Adrenal gland (tissue), 5 donors: Measurements from ENCODE around the gene STEAP3.

Experiments used
- POLR2A ChIP-seq, 2 donors: fragments of 450-650 bp; IDR thresholded peaks; one replicate each; pipeline ENCODE4 v1.6.1; 2017; ENCODE audit warnings: antibody characterized with exemption in 2 of 2, mild to moderate bottlenecking in 2 of 2, moderate library complexity in 1 of 2
- TF ChIP-seq, protein P1 (sequence below), 6 experiments: fragments of 450-650 bp in 4 of 6; fragments of 200-600 bp in 2 of 6; sonication (generic) in 1 of 6; IDR thresholded peaks; 1 replicate in 5 of 6; 2 replicates in 1 of 6; pipeline versions ENCODE4 v1.5.1 to v1.8.0; 2016 to 2021; ENCODE audit warnings: antibody characterized with exemption in 6 of 6, mild to moderate bottlenecking in 2 of 6, moderate library complexity in 1 of 6
- donor health status: DM: no; HTN: no; CAD: no.

DNA sequence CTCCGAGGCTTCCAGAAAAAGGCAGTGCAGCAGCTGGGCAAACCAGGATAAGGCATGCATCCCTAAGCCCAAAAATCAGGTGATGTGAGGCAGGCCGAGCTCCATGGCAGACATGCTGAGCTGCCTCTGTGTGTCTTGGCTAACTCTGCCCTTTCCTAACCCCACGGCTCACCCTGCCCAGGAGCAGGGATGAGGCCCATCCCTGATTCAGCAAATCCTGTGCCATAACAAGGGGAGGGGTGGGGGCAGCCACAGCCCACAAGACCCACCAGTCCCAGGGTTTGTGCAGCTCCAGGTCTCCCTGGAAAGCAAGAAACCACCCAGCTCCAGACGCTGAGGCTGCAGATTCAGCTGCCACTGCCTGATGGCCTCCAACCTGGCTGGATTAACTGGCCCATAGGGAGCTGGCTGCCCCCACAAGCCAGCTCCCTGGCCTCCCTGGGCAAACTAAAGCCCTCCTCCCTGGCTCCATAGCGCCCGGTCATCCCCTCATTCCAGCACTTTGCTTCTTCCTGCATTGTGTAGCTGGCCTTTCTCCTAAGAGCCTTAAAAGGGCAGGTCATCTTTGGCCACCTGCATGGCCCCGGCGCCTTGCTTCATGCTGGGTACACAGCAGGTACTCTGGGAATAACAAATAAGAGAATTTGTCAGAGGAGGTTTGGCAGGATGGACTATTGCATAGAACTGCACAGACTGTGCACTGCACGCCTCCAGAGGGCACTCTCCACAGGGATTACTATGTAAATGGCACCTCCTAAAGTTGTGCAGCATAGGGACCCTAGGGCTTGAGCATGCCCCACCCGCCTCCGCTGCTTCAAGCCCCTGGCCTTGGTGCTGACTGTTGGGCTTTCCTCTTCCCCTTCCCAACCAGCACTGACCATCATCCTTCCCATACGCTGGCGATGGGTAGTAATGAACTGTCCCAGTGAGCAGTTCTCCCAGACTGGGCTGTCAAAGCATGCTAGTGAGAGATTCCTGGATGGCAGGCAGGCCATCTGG is 10.7 kb downstream of the STEAP3 start:
- TF ChIP-seq, protein P1, sequence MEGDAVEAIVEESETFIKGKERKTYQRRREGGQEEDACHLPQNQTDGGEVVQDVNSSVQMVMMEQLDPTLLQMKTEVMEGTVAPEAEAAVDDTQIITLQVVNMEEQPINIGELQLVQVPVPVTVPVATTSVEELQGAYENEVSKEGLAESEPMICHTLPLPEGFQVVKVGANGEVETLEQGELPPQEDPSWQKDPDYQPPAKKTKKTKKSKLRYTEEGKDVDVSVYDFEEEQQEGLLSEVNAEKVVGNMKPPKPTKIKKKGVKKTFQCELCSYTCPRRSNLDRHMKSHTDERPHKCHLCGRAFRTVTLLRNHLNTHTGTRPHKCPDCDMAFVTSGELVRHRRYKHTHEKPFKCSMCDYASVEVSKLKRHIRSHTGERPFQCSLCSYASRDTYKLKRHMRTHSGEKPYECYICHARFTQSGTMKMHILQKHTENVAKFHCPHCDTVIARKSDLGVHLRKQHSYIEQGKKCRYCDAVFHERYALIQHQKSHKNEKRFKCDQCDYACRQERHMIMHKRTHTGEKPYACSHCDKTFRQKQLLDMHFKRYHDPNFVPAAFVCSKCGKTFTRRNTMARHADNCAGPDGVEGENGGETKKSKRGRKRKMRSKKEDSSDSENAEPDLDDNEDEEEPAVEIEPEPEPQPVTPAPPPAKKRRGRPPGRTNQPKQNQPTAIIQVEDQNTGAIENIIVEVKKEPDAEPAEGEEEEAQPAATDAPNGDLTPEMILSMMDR (IDR thresholded peaks at IDR 0.05): peak in 1 of 6 experiments; percentile 23
- TF ChIP-seq POLR2A (IDR thresholded peaks at IDR 0.05): no peak
